Posterior cingulate gyrus (tissue), 11 donors: ENCODE data around the gene CCNY.

Experiments used
- DNase-seq, 10 donors: peaks; one replicate each; pipeline versions ENCODE4 v3.0.0 to v3.0.0-alpha.2; 2020 to 2021; ENCODE audit warnings: mixed read lengths in 3 of 10
- intact Hi-C: fragments of 100-400 bp; cut with DNase I; formaldehyde crosslinking; loops from one replicate; pipeline ENCODE4 v1.15.1; 2023

Gene CCNY

DNA sequence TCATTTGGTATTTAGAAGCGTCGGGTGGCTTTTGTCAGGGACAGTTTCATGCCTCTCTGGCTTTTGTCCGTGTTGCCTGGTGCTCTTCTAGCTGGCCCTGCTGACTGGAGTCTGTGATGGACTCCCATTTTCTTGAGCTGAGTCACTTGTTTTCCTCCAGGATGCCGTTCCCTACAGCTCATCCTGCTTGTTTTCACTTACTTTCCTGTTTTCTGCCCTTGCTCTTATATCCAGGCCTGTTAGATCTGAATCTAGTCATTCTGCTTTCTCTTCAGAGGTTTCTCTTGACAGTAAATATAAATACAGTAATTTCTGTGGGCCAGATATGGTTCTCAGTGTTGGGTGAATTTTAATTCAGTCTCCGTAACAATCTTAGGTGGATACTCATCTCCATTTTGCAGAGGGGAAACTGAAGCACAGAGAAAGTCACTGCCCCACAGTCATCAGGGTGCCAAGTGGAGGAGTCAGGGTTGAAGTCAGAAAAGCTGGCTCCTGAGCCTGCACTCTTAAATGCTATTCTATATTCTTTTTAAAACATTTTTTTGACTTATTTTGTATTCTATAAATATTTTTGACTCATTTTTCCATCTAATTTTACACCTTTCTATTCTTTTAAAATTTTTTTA lies 85.4 kb downstream of the CCNY start:
- intact Hi-C loops: no loop called here
- DNase-seq: no peak

DNA sequence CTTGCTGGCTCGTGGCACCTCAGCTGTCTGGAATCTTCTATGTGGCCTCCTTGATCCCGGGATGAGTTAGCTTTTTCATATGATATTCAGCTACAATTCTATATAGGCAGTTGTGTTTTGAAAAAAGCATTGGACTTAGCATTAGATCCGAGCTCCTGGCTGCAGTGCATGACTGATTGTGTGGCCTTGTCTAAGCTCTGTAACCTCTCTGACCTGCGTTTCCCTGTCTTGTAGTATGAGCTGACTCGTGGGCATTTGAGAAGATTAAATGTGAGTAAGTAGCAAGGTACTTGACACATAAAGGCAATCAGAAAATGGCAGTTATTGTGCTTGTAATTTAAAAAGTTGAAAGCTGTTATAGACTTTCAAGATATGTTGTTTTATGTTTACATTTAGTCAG lies 85.9 kb downstream of the CCNY start:
- no peak for DNase-seq
- intact Hi-C loops: no loop called here

DNA sequence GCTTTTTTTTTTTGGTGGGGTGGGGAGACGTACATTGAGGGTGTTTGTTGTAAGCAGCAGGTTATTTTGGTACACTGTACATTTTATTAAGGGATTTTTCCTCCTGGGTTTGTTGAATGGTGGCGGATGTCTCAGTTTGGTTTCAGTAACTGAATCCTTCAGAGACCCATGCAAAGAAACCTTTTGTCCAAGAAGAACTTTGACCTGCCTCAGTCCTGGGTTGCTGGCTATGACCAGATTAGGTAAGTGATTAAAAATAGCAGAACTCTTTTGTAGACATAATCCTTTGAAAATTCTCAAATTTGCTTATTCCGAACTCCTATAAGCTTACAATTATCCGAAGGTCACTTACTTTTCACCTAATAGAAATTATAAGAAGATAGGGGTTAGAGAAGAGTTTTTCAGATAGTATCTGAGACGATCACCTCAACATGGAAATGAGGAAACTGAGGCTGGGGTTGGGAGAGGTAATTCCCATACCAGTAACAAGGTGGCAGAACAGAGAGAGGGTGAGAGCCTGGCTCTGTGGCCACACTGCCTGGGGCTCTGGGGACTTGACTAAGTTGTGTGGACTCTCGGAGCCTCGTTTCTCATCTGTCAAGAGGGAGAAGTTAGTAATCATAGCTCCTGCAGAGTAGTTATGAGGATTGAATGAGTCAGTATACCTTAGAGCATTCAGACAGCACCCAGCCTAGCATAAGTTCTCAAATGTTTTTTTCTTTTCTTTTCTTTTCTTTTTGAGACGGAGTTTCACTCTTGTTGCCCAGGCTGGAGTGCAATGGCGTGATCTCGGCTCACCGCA lies 87.4 kb downstream of the CCNY start:
- intact Hi-C loops: no loop called here
- no peak for DNase-seq

DNA sequence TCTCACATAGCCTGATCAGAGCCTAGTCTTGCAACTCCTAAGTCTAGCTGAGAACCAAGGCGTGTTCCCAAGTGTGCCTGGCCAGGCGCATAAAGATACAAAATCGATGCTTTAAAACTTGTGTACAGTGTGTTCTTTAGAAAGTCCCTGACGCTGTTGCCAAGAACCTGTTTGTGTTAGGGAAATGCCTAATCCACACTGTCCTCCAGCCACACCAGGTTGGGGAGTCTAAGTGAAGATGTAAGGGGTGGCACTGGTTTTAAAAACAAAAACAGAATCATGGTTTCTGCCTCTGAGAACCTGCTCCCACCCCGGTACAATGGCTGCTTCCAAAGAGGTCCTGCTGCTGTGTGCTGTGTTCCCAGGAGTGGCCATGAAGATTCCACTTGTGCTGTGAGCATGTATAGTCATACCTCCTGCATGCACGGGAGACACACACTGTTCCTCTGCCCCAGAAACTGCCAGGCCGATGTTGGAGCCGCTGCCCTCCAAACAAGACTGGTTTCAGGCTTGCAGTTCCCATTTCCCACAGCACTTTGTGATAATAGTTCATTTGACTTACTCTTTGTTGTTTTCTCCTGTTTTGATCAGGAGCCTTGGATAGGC lies 88.5 kb downstream of the CCNY start:
- no peak for DNase-seq
- intact Hi-C loops: no loop called here

DNA sequence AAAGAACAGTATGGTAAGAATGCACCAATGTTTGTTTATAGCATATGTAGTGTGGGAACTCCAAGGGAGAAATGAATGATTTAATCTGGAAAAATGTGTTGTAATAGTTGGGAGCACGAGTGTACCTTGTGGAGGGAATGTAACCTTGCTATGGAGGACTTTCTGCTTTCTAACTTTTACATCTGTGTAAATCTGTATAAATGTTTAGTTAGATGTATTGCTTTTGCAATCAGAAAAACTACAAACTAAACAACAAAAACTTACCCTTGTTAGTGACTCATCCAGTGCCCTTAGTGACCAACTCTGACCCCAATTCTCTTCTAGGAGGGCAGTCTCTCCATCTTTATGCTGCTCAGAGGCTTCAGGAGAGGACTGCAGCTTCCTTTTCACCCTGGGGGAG lies 89.3 kb downstream of the CCNY start:
- no peak for DNase-seq
- intact Hi-C loops: no loop called here

DNA sequence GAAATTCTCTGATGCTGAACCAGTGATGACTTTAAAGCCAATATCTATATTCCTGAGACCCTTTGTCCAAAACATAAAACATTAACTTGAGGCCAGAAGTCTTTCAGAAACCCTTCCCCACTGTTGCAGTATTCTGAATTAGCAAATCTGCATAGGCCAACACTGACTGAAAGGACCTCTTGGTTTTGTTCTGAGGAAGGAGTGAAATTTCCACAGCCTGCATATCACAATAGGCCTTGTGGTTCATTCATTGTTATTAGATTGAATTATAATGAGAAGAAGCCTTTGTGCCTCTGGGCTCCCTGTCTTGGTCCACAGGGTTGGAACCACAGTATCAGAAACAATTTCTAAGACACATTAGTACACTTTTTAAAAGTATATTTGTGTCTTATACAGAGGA lies 90.3 kb downstream of the CCNY start:
- intact Hi-C loops: no loop called here
- DNase-seq: no peak

DNA sequence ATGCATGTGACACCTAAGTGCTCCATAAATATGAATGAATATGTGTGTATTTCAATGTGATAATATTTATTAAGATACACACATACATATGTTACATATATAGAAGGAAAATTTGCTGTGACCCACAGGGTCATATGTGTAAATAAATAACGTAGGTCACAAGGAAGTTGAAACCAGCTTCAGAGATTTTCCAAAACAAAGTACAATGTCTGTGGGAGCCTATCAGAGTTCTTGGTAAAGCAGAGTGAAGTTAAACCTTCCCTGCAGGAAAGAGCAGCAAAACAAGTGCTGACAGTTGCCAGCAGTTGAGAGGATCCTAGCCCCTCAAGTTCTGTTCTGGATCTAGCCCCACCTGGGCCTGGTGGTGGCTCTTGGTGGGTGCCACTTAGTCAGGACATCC lies 91.2 kb downstream of the CCNY start:
- intact Hi-C loops: no loop called here
- no peak for DNase-seq

DNA sequence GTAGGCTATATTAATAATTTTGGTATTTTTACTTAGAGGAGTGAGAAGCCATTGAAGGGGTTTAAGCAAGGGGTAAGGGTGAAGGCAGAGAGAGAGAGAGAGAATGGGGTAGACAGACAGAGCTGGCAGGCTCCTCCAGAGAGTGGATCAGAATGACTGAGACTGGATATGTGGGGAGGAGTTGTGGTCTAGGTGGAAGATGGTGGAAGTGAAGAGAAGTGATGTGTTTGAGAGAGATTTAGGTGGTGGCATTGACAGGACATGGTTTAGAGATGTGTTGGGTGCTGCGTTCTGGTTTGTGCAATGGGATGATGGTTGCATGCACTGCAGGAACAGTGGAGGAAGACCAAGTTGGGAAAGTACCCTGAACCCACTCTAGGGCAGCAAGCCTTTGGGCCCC lies 92.2 kb downstream of the CCNY start:
- intact Hi-C loops: no loop called here
- DNase-seq: no peak

DNA sequence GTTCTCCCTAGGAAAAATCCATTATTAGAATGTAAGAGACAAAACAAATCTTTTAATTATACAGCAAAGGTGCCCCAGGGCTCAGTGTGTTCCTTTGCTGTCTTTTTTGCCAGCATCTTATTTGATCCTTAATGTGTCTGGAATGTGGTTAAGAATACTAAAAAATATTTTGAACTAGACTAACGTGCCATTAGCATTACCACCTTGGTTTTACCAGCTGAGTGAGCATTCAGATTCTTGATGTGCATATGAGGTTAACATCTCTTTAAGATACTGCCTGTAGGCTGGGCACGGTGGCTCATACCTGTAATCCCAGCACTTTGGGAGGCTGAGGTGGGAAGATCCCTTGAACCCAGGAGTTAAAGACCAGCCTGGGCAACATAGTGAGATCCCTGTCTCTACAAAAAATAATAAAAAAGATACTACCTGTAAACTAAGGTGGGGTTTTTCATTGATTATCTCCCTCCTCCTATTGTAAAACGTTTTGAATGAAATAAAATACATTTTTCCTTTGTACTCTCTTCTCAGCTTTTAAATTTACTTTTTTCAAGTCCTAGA lies 96.6 kb downstream of the CCNY start:
- intact Hi-C loops: no loop called here

DNA sequence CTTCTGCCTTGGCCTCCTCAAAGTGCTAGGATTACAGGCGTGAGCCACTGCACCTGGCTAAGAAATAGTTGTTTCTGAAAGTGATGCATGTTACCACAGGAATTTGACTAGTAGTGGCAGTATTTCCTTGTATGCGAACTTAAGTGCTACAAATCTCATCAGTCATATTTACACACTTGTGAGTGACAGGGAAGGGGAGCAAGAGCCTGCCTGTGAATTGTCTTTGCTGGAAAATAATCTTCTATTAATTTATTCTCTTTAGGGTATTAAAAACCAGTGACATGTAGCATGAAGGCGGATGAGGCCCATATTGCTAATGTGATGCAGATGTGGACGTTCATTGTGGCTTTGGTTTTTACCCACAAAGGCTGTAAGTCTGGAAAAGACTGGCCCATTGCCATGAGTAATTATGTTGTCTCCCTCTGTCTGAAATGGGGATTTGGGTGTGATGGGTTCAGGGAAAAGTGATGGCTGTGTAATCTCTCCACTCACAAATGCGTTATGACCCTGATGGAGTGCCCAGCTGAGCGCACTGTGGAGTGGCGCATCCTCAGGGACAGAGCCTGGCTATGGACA lies 97.6 kb downstream of the CCNY start:
- DNase-seq: no peak
- intact Hi-C loops: no loop called here

More for the DNA sequence above, 96.6 kb downstream of the CCNY start:
- no peak for DNase-seq

DNA sequence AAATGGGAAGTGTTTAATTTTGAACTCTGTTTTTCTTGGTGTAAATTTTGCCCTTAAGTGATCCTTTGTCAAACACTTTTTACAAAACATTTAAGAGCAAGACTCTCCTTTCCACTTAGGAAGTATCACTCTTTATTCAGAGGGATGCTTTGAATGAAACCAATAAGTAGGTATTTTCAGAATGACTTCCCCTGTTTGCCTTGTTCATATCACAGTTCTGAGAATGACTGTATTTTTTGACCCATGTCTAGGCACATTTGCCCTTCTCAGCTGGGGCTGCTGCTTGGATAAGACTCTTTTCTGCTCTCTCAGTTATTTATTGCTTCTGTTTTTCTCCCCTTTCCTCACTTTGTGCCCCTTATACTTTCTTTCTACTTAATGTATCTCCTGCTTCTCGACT lies 98.2 kb downstream of the CCNY start:
- intact Hi-C loops: no loop called here
- DNase-seq: no peak

DNA sequence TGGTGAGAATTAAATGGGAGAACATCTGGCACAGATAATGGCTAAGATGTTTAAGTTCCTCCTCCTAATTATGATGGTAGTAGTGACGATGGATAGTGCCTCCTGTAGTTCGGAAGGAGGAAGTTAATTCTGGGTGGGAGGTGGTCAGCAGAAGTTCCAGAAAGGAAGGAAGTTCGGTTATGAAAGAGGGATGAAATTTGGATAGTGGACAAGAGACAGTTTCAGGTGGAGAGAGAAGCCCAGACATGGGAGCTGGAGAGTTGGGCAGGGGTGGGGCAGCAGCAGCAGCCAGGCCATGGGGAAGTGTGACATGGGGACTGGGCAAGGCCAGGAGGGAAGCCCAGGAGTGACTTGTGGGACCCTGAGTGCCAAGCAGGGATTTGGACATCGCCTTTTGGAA lies 99.5 kb downstream of the CCNY start:
- no peak for DNase-seq
- intact Hi-C loops: no loop called here

DNA sequence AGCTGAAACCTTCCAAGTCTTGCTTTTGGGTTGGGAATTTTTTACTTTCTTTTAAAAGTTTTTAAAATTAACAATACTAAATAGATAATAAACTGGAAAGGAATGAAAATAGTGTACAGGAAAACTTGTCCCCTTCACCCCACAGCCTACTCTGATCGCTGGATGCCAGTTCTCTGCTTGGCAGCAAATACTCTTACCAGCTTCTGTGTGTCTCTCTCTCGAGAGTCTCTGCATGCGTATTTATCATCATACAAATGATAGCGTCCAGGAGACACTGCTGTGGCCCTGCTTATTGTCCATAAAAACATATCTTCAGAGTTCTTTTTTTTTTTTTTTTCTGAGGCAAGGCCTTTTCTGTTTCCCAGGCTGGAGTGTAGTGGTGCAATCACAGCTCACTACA lies 101.5 kb downstream of the CCNY start:
- intact Hi-C loops: no loop called here
- DNase-seq: no peak

DNA sequence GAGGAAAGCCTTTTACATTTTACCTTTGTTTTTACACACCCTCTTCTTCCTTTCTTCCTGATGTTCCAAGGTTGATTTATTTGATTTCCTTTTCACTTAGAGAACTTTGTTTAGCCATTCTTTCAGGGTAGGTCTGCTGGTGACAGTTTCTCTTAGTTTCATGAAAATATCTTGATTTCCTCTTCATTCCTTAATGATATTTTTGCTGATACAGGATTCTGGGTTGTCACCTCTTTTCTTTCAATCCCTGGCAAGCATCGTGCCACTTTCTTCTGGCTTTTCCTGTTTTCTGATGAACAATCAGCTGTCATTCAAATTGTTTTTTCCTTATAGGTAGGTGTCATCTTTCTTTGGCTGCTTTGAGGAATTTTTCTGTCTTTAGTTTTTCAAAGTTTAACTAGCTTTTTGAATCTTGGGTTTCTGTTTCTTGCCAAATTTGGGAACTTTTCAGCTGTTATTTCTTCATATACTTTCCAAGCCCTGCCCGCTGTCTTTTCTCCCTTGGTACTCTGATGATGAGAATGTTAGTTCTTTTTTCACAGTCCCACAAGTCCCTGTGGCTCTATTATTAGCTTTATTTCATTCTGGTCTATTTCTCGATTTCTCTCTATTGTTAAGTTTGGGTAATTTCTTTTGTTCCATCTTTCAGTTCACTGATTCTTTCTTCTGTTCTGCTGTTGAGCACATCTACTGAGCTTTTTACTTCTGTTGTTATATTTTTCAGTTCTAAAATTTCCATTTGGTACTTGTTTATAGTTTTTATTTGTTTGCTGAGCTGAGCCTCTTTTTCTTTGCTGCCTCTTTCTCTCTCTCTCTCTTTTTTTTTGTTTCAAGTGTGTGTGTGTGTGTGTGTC lies 102.6 kb downstream of the CCNY start:
- DNase-seq: no peak
- intact Hi-C loops: no loop called here

DNA sequence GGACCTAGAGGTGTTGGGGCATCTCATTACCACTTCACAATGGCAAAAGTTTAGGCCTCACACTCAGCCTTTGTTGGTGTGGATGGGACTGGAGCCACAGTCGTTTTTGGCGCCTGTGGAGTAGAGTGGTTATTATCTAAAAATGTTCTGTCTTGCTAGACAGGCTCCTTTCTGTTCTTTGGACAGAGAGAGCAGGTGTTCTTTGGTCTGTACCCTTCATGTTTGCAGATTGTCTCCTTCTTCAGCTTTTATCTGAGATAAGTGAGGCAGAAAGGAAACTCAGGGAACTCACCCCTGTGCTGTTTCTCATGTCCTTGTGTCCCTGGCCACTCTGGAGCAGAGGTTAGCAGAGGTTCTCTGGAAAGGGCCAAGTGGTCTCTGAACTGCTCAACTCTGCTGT lies 103.7 kb downstream of the CCNY start:
- intact Hi-C loops: no loop called here
- DNase-seq: no peak

DNA sequence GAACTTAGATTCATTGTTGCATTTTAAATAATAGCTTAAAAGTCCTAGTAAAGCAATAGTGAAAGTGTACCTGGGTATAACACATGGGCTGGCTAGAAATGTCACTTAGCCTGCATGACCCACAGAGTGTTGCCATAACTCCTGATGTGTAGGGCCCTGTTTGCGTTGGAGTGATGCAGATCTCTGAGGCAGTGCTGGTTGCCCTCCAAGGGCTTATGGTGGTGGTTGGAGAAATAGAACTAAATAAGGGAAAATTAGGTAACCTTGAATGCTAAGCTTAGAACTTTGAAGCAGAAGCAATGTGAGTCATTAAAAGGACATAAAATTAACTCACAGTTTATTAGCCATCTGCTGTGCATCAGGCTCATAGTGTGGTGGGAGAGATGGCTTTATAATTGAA lies 105.7 kb downstream of the CCNY start:
- intact Hi-C loops: no loop called here
- no peak for DNase-seq

DNA sequence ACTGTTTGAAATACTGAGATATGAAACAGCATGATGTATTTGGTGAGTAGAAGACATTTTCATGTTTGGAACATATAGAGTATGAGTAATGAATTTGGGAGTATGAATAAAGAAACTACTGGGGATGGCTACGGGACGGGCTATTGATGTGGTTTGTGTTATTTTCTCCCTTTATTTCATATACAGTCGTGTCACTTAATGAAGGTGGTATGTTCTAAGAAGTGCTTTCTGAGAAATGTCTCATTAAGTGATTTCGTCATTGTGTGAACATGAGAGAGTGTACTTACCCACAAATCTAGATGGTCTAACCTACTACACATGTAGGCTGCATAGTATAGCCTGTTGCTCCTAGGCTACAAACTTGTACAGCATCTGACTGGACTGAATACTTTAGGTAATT lies 106.3 kb downstream of the CCNY start:
- intact Hi-C loops: no loop called here
- no peak for DNase-seq

DNA sequence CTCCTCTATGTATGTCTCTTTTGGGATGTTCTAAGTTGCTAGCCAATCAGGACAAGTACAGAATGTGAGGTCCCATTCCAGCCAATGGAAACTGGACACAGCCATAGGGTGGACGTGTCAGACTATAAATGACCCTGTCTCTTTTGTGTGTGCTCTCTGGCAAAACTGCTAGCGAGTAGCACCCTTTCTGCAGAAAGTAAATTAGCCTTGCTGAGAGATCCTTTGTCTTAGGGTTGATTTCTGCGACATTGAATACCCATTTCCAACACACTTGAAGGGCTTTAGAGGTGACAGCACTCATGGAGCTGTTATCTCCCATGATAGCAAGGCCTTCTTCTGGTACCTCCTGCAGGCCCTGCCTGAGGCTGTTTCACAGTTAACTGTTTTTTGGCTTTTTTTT lies 107.5 kb downstream of the CCNY start:
- DNase-seq: no peak
- intact Hi-C loops: no loop called here

DNA sequence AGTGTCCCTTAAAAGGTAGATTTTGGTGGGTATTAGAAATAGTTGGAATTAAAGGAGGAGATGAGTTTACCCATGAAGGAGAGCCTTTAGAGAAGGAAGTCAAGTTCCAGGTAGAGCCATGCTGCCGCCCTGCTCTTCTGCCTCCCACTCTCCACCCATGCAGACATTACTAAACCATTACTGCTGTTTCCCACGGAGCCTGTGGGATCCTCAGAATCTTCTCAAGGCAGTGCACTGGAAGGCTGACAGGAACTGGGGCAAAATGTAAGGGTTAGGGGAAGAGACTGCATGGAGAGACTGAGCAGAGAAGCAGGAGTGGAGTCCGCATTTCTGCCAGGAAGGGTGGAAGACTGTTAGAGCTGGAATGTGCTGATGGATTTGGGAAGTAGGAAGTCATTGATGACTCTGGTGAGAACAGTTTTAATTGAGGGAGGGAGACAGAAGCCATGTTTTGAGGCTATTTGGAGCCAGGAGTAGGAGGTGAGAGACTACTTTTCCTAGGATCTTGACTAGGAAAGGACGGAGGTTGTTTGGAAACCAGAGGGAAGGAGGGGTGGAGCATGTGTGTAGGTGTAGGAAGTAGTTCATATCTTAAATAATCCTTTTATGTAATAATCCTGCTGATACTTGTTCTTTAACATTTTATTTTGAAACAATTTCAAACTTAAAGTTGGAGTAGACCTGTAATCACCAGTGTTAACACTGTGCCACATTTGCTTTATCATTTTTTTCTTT lies 109.0 kb downstream of the CCNY start:
- intact Hi-C loops: no loop called here
- no peak for DNase-seq

DNA sequence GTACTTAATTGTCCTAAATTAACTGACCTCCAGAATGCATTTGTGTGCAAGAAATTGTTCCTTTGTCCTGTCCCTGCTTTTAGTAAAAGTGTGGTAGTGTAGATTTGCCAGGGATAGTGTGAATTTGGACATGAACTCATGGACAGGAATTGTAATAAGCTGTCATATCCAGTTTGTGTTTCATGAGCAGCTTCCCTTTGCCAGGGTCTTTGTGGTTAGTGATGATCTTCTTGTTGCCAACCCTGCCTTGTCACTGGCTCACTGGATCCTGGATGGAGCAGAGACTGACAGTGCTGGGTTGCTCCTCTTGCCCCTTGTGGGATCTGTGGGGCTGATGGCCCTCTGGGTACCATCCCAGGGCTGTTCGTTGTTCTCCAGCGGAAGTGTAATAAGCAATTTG lies 110.1 kb downstream of the CCNY start:
- intact Hi-C loops: no loop called here
- no peak for DNase-seq
